Activated CD8-positive, alpha-beta memory T cell treated with anti-CD3 and anti-CD28 coated beads, Interleukin-2, amount 50 U/mL, for 24 hours (primary cell): Measurements from ENCODE around the gene EPHA3.

ENCODE experiments used
- DNase-seq: peaks from one replicate; pipeline ENCODE4 v3.0.0-alpha.2; 2020; ENCODE audit errors: extremely low read depth

The EPHA3 gene

DNA sequence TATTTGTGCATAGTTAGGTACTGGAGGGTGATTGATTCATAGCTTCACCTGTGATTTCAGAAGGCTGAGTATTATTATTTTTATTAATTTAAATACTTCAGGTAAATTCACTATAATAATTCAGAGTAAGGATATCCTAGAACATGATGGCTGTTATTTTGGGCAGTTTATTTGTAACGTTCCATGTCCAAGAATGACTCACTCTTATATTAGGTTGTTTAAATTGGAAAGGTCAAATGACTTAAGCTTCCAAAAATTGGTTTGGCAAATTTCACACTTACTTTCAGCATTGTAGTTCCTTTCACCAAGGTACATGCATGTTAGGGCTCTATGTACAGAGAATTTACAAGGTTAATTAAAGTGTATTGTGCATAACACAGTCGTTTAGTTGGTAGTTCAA lies 120.2 kb downstream of the EPHA3 start:
- no peak for DNase-seq

DNA sequence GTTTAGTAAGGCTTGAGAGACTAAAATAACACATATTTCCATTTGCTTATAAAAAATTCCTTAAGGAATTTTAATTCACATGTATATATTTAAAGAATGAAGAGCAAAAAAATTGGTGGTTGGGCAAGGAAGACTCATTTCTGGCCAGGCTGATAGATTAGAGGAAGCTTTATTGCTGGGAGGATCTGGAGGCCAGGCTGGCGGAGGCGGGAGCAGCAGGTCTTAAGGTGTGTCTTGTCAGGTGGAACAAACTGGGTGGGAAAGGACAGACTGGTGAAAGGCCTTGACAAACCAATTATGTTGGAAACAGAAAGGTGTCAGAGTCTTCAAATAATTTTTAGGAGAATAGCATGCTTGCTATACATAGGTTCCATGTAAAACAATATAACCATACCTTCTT lies 124.7 kb downstream of the EPHA3 start:
- DNase-seq: no peak

DNA sequence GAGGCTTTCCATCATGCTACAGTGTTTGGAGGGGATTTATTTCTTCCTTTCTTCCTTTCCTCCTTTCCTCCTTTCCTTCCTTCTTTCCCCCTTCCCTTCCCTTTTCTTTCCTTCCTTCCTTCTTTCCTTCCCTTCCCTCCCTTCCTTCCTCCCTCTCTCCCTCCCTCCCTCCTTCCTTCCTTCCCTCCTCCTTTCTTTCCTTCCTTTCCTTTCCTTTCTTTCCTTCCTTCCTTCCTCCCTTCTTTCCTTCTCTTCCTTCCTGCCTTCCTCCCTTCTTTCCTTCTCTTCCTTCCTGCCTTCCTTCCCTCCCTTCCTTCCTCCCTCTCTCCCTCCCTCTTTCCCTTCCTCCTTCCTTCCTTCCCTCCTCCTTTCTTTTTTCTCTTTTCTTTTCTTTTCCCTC lies 127.2 kb downstream of the EPHA3 start:
- no peak for DNase-seq

DNA sequence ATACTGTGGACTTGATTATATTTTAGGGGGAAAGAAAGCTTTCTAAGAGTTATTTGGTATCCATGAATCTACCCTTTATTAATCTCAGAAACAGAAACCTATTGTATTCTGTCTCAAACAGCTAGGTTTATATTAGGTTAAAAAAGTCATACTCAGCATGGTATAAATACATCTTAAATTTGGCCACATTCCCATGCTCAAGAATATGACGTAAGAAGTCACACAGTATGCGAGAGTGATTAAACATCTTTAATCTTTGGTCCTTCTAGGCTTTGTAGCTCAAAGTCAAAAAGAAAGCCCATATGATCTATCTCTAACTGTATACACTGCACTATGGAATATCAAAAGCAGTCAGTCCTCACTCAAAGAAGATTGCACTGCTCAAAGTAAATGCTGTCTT lies 131.4 kb downstream of the EPHA3 start:
- no peak for DNase-seq

DNA sequence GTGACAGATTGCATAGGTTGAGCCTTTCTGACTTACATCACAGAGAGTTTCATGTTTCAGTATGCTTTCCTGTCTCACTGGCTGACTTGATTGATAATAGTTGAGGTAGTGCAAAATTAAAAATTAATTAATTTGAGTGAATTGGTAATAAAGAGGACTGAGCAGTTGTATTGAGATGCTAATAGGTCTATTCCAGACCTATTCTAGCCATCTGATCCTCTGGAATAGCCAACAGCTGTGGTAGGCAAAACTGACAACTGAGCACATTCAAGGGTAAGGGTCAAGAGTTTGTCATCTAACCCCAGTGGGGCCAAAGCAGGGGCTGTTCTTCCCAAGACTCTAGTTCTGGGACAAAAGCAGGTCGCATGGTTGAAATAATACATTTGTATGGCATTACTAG lies 132.4 kb downstream of the EPHA3 start:
- no peak for DNase-seq

DNA sequence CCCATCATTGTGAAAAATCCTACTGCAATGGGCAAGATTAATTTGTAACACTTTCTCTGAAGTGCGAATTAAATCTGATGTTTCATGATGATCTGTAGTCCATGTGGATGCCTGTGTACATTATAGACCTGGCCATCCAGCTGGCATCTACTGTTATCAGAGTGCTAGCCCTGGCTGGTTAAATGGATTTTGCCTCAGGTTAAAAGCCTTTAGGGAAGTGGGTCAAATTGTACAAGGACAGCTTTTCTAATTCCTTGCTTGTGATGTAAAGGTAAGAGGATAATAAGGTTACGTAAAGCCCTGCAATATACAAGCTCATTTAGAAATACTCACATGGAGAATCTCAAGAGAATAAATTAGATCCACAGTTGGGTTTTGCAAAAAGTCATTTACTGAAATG lies 138.2 kb downstream of the EPHA3 start:
- DNase-seq: no peak

DNA sequence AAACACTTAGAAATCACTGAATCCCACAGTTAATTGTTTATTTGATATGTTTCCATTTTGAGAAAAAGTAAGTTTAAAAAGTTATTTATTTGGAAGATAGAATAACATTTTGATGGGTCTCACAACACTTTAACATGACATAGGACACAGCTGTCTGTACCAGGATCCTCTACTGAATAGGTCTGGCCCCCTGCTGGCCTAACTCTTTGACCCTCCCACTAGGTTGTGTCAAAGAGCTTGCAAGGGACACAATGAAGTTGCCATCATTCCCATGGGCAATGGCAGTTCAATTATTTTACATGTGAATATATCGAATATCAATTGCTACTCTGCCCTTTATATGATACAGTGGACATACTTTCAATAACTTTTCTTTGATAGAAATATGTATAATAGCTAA lies 138.9 kb downstream of the EPHA3 start:
- no peak for DNase-seq

DNA sequence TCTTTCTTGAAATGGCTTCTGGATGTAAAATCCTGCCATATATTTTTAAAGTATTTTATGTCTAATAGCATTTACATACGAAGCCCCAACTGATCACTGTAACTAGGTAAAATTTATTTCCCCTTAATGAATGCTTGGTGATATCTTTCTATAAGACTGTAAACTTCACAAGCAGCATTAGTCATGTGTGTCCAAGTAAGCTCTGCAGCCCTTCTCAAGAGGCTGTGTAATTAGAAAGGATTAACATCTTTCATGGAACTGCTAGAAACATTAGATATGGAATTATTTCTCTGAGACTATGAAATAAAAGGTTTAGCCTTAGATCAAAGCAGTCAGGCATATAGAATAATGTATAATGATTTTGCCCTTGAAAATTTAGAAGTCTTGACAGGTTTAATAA lies 143.3 kb downstream of the EPHA3 start:
- DNase-seq: no peak

DNA sequence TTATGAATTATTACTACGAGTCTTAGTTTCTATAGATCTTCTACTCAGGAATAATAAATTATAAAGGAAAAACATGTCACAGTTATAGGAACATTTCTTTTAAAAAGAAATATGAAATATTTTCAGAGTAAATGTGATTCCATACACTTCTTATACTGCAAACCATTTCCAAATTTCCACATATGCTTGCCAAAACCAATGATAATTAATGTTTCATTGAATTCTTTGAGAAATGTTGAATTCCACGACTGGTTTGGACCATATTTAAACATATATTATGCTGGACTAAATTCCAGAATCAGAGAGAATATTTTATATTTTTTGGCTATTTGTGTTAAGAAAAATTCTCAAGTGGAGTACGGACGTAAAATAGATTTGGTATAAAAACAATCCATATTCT lies 144.6 kb downstream of the EPHA3 start:
- no peak for DNase-seq

DNA sequence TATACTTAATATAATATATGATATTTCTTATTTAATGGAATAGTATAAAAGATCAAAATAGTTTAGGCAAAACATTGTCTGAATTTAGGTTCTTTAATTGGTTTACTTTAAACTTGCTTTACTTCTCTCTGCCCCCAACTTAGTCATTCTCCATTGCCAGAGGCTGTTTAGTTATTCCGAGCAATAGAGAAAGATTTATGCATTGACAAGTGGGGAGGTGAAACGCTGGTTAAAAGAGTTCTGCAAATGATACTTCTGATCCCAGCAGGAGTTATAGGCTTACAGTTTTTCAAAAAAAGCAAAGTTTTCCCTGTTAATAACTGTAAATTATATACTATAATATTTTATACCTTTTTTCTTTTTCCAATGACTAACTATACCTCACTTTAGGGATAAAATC lies 145.4 kb downstream of the EPHA3 start:
- no peak for DNase-seq

DNA sequence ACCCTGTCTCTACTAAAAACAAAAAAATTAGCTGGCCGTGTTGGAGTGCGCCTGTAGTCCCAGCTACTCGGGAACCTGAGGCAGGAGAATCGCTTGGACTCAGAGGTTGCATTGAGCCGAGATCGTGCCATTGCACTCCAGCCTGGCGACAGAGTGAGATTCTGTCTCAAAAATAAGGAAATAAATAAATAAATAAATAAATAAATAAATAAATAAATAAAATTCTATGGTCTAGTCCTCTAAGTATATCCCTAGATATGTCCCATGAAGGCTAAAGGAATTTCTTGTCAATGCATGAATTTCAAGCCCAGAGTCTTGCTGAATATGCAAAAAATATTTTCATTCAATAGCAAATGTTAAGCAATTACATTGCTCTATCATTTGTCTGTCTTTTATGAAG lies 149.0 kb downstream of the EPHA3 start:
- no peak for DNase-seq

DNA sequence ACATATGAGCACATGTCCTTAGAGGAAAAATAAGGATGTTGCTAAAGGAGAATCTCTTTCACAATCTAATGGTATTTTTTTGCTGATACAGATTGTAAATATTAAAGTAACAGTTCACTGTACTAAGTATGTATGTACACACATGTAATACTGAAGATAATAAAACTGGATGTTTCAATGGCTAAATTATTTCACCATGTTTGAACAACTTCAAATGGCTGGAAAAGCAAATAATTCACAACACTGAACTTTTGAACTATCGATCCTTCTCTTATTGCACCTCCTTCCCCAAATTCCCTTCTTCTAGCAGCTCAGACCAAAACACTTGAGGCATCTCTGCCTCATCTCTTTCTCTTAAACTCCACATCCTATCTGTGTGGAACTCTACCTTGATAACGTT lies 149.5 kb downstream of the EPHA3 start:
- DNase-seq: no peak

DNA sequence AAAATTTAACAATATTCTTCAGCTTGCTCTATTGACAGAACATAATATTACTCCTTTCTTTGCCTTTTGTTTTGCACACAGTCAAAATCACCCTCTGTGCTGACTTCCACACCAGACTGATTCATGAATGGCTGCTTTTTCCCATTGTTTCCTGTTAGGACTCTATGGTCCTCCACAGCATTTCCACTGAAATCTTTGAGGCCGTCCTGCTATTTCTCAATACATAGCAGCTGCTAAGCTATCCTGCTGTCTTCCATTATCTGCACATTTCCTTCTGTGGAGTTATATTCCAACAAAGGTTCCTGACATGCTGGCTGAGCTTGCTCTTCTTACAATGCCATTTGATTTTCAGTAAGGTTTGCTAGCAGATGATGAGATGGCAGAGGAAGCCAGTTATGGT lies 153.3 kb downstream of the EPHA3 start:
- DNase-seq: no peak

DNA sequence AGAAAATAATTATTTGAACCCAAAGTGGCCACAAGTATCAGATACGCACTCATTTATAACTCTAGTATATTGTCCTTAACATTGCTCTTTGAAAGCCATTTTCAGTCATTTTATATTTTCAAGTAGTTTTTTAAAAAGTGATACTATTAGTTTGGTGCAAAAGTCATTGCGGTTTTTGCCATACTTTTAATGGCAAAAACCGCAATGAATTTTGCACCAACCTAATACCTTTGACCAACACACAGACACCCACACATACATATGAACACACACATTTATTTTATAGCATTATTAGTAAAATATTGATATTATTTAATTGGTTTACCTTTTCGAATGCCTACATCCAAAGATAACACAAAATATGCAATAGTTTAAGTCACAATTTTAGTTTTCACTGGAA lies 154.3 kb downstream of the EPHA3 start:
- DNase-seq: no peak

DNA sequence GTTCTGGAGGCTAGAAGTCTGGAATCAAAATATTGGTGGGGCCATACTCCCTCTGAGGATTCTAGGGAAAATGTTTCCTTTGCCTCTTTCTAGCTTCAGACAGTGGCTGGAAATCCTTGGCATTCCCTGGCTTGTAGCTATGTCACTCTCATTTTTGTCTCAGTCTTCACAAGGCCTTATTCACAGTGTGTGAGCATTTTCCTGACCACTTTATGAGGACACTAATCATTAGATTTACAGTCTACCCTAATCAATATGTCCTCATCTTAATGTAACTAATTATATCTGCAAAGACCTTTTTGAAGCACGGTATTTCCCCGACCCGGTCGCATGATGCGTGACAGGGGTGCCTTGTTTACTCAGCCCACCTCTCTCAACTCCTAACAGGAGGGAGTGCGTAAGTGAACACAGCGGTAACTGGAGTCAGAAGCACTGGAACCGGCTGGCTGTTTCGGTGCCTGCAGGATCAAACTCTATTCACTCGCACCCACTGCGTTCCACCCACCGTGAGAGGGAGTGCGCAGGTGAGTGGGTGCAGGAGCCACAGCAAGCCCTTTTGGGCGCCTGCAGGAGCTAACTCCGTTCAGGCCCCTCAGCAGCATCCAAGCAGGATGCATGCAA lies 155.0 kb downstream of the EPHA3 start:
- no peak for DNase-seq

DNA sequence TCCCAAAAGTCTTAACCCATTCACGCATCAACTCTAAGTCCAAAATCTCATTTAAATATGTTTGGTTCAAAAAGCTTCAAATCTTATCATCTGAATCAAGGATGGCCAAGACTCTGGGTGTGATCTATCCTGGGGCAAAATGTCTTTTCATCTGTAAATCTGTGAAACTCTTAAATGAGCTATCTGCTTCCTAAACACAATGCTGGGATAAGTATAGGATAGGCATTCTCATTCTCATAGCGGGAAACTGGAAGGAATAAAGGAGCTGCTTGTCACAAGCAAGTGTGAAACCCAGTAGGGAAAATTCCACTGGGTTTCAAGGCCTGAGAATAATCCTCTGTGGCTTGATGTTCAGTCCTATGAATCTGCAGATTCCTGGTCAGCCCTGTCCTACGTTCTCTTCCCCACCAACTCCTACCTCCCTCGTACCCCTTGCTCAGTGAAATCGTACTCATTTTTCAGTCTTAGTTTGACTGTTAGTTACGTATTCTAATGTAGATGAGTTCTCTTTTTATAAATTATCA lies 156.7 kb downstream of the EPHA3 start:
- DNase-seq: no peak

DNA sequence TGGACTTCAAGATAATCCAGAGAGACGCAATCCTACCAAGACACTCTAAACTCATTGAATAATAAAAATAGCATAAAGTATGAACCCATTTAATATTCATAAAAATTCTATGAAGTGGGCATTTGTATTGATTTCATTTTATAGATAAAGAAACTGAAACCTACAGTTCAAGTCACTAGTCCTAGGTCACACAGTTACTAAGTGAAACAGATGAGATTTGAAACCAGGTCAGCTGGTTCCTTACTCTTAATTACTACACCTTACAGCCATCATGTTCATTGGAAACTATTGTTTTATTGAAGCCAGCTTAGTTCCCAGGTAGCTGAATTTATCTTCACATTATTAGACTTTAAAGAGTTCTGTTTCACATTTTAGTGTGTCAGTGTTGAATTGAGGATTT lies 158.7 kb downstream of the EPHA3 start:
- DNase-seq: no peak

DNA sequence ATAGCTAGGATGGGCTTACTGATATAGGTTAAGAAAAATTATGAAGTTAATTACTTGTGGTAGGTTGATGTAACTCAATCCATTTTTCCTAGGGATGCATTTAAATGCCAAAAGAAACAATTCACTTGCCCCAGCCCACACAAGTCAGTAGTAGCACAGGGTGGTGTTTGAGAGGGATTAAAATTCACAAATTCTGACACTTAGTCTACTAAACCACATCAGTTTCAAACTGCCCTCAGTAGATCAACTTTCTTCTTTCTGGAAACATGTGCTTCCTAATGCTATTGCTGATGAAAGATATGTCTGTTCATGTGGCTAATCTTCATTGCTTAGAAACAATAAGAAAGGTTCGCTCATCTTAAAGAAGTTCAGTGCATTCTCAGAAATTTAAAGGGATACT lies 160.6 kb downstream of the EPHA3 start:
- DNase-seq: no peak

DNA sequence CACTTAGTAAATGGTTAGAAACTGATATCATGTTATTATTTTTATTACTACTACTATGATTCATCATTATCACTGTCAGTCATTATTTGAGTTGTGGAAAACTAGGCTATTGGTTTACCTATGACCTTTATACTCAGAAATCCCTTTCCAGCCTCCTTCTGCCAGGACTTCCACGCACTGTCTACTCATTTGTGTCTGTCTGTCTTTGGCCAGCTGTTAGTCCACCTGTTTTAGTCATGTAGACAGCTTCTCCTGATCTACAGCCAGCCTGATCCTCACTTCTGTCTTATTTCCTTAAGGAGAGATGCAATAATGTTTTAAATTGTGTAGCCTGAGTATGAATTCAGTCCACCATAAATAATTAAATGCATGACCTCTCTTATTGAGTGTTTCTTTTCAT lies 162.8 kb downstream of the EPHA3 start:
- DNase-seq: no peak

DNA sequence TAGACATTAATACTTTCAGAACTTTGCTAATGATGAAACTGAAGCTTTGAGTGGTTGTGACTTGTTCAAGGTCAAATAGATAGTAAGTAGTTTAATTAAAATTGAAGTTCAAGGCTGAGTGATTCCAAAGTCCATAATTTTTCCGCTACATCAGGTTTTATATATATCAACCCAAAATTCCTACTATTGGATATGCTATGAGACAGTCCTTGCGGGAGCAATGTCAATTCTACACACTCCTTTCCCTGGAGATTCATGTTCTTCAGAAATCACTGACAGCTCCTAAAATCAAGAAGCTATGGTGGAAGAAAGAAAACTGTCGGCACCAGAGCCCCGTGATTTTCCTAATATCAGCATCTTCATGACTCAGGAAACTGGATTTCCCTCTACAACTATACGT lies 167.6 kb downstream of the EPHA3 start:
- DNase-seq: no peak

DNA sequence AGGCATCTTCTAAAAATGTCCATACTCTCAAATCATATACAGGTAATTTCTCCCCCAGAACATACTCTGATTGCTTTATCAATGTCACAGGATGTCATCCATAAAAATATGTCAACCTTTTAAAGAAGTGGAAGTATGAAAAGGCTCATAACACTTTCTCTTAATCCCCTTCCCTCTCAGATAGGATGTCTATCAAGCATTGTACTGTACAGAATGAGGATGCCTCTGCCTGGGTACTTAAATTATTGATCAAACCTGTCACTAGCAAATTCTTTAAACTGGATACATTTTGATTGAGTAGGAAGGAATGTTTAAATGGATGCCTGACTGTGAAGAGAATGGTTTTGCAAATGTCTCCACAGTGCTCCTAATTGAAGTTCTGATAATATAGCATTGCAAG lies 168.7 kb downstream of the EPHA3 start:
- DNase-seq: no peak

DNA sequence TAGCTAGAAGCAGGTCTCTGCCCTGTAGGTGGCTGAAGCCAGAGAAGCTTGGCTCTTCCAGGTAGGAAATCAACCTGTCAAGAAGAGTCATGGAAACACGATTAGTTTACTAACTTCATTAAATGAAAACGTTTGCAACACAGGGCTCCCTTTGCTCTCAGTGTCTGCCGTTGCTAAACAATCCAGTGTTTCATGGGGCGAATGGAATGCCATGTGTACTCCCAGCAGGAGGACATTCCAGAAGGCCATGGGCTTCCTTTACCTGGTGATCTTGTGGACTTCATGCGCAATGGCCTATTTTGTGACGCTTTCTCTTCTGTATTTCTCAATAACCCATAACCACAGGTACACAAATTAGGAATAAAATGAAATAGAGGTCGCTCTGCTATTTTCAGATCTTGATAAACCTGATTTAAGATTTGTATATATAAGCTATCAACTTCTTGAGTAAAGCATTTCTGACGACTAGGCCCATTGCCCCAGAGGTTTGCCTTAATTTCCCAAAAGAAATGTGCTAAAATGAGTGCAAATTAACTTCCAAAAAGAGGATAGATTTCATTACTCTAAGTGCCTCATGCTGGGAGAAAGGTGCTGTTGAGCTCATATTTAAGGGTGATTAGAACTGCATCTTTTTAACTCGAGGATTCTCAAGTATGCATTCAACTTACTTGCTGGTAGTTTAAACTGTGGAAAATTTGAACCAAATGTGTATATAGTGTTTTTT lies 171.0 kb downstream of the EPHA3 start:
- DNase-seq: no peak

DNA sequence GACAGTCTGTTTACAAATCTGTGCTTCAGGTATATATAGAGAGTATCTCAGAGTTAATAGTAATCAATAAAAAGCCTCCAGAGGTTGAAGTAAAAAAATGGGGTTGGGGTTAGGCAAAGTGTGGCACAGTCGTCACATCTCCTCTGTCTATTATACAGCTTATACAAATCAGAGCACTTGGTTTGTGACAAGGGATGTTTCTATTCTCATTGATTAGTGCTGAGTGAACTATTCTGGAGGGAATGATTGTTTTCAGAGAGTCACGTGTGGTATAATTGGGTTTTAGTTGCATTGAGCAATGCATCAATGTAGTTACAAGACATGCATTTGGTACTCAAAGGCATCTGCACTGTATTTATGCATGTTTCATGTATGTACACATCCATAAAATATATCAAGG lies 172.9 kb downstream of the EPHA3 start:
- no peak for DNase-seq
